Measurements from ENCODE around the gene DUSP10. TPM values are rescaled to one million over a fixed set of nuclear protein-coding genes. Genes with fewer than 3 reads are reported as not detected.

DUSP10 gene
- total RNA-seq, 1 experiment from 2014 or later = 1.6 TPM

GRCh38 chr1:221777431-221778072 is 35.7 kb upstream of the DUSP10 start:
- TF ChIP-seq ELF4 (CRISPR knock-in tag; IDR thresholded peaks at IDR 0.05; ENCODE audit: low read depth) = no peak
- TF ChIP-seq GTF2I (CRISPR knock-in tag; conservative IDR thresholded peaks at IDR 0.05) = no peak
- no peak for TF ChIP-seq IRF2 (CRISPR knock-in tag; IDR thresholded peaks at IDR 0.05; ENCODE audit: borderline replicate concordance, low read depth)
- TF ChIP-seq ZNF416 (CRISPR knock-in tag; IDR thresholded peaks at IDR 0.05) = no peak
- no peak for TF ChIP-seq TEAD1 (CRISPR knock-in tag; IDR thresholded peaks at IDR 0.05)
- no peak for TF ChIP-seq JAZF1 (CRISPR knock-in tag; IDR thresholded peaks at IDR 0.05)
- no peak for TF ChIP-seq ZSCAN18 (CRISPR knock-in tag; IDR thresholded peaks at IDR 0.05)
- no peak for TF ChIP-seq ZNF671 (CRISPR knock-in tag; IDR thresholded peaks at IDR 0.05)
- TF ChIP-seq ZNF423 (CRISPR knock-in tag; IDR thresholded peaks at IDR 0.05) = no peak
- TF ChIP-seq ZNF121 (CRISPR knock-in tag; IDR thresholded peaks at IDR 0.05) = no peak
- ATAC-seq (no peak), DNase-seq (ENCODE audit: low spot score) (no peak)
- CTCF ChIA-PET = no interaction called here
- Mint-ChIP-seq H3K36me3 (no peaks in the 10 kb centered on the region), H3K27ac (no peak overlapping the region), H3K4me1 (peaks cover 10% of the 10 kb centered on the region), H3K27me3 (ENCODE audit: low read depth) (no peaks in the 10 kb centered on the region), H3K9me3 (no peaks in the 10 kb centered on the region), H3K4me3 (no peak overlapping the region)
- POLR2A ChIA-PET = no interaction called here

DNA sequence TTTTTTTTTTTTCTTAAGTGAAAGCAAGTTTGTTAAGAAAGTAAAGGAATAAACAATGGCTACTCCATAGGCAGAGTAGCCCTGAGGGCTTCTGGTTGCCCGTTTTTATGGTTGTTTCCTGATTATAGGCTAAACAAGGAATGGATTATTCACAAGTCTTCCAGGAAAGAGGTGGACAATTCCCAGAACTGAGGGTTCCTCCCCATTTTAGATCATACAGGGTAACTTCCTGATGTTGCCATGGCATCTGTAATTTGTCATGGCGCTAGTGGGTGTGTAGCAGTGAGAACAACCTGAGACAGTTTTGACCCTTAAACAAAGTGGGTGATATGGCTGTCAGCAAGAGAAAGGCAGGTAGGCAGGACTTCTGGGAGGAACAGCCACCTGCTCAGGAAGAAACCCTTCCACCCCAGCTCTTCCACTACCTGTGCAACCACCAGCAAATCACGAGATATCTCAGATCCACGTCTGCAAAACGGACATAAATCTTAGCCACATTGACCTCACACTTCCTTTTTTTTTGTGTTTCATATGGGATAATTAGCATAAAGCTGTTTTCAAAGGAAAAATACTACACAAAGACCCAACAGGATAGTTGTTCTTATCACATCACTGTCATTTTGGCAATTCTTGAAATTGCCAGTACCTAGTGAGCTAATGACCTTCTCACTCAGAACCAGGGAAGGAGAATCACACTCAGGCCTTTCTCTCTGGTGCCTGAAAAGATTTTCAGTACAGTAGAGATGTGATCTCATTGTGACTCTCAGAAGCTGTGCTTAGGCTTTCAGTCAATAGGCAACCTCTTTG is 34.8 kb upstream of the DUSP10 start:
- no peak for ATAC-seq
- no peak overlapping the region for H3K4me3 Mint-ChIP-seq

GRCh38 chr1:221775206-221775605 is 33.3 kb upstream of the DUSP10 start:
- H3K27ac Mint-ChIP-seq = no peak overlapping the region
- peaks cover 4% of the 10 kb centered on the region for H3K4me1 Mint-ChIP-seq
- ATAC-seq (no peak), DNase-seq (ENCODE audit: low spot score) (no peak)
- TF ChIP-seq NFATC4 (CRISPR knock-in tag; IDR thresholded peaks at IDR 0.05) = no peak
- TF ChIP-seq ZNF423 (CRISPR knock-in tag; IDR thresholded peaks at IDR 0.05) = no peak
- H3K9me3 Mint-ChIP-seq = no peaks in the 10 kb centered on the region
- no peak overlapping the region for H3K4me3 Mint-ChIP-seq
- no peaks in the 10 kb centered on the region for H3K27me3 Mint-ChIP-seq (ENCODE audit: low read depth)
- ChIA-PET POLR2A (no interaction called here), CTCF (no interaction called here)
- no peaks in the 10 kb centered on the region for H3K36me3 Mint-ChIP-seq

More for the DNA sequence above, 34.8 kb upstream of the DUSP10 start:
- ChIA-PET CTCF (no interaction called here), POLR2A (no interaction called here)
- Mint-ChIP-seq H3K27ac (no peak overlapping the region), H3K36me3 (no peaks in the 10 kb centered on the region), H3K27me3 (ENCODE audit: low read depth) (no peaks in the 10 kb centered on the region), H3K9me3 (no peaks in the 10 kb centered on the region), H3K4me1 (peaks cover 4% of the 10 kb centered on the region)
- TF ChIP-seq CREB1 (CRISPR knock-in tag; IDR thresholded peaks at IDR 0.05) (no peak), ZNF219 (CRISPR knock-in tag; IDR thresholded peaks at IDR 0.05; ENCODE audit: borderline replicate concordance) (no peak), USF1 (CRISPR knock-in tag; IDR thresholded peaks at IDR 0.05) (no peak), FOXP1 (CRISPR knock-in tag; IDR thresholded peaks at IDR 0.05; ENCODE audit: borderline replicate concordance) (no peak), SMAD3 (CRISPR knock-in tag; IDR thresholded peaks at IDR 0.05; ENCODE audit: borderline replicate concordance) (no peak), JAZF1 (CRISPR knock-in tag; IDR thresholded peaks at IDR 0.05) (no peak), MLX (CRISPR knock-in tag; IDR thresholded peaks at IDR 0.05) (no peak), PRRX2 (CRISPR knock-in tag; IDR thresholded peaks at IDR 0.05) (no peak), NFE2L1 (CRISPR knock-in tag; IDR thresholded peaks at IDR 0.05) (no peak)
- DNase-seq (ENCODE audit: low spot score) = no peak
